NOMO-1 (cell line): ENCODE results near the gene ICA1L.
"Not testable (repeated sequence)": the region's sequence is repeated elsewhere in the genome, so short reads cannot be mapped to it uniquely, and the experiment has no call there.

Source experiments
- DNase-seq, 2 experiments: peaks; one replicate each; lab custom pipeline; 2025; ENCODE audit not compliant: unreplicated experiment in 2 of 2; lab: John Stamatoyannopoulos, UW

The ICA1L gene

DNA sequence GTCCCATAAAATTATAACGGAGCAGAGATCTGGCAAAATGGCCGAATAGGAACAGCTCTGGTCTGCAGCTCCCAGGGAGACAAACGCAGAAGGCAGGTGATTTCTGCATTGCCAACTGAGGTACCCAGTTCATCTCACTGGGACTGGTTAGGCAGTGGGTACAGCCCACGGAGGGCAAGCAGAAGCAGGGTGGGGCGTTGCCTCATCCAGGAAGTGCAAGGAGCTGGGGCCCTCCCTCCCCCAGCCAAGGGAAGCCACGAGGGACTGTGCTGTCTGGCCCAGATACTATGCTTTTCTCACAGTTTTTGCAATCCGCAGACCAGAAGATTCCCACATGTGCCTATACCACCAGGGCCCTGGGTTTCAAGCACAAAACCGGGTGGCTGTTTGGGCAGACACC is 22.8 kb downstream of the ICA1L start:
- peak; percentile 50 to 64 for DNase-seq

DNA sequence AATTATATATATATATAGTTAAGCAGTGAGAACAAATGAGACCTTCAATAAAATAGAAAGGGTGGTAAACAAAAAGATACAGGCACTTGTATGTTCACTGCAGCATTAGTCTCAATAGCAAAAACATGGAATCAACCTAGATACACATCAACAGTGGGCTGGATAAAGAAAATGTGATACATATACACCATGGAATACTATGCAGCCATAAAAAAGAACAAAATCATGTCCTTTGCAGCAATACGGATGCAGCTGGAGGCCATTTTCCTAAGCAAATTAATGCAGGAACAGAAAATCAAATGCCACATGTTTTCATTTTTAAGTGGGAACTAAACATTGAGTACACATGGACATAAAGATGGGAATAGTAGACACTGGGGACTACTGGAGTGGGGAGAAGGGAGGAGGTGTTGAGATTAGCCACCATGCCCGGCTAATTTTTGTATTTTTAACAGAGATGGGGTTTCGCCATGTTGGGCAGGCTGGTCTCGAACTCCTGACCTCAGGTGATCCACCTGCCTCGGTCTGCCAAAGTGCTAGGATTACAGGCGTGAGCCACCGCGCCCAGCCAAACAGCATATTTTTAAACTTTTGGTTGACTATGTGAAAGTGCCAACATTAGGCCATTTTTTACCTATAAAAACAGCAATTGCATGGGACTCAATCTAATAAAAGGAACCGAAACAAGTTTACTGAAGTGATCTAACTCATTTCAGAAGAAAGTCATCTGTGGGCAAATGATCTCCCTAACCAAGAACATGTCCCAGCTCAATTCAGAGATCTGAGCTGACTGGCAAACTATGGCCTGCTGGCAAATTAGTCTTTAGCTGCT is 23.7 kb downstream of the ICA1L start:
- peak; percentile 16 to 84 for DNase-seq

DNA sequence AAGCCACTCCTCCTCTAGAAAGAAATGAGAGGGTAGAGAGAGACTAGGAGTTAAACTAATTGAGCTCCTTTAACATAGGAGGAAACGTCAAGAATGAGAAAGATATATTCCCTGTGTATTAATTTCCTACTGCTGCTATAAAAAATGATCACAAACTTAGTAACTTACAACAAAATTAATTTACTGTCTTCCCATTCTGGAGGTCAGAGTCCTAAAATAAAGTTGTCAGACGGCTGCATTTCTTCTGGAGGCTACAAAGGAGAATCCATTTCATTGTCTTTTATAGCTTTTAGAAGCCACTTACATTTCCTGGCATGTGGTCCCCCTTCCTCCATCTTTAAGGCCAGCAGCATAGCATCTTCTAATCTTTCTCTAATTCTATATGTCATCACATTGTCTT is 26.9 kb downstream of the ICA1L start:
- DNase-seq = no peak

DNA sequence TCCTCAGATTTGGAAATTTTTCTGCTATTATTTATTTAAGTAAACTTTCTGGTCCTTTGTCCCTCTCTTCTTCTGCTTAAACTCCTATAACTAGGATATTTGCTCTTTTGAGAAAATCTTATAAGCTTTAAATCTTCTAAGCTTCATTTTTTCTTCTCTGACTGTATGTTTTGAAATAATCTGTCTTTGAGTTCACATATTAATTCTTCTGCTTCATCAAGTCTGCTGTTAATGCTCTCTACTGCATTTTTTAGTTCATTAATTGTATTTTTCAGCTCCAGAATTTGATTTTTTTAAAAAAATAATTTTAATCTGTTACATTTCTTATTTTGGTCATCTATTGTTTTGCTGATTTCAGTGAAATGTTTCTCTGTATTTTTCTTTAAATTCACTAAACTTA is 28.9 kb downstream of the ICA1L start:
- no peak for DNase-seq

DNA sequence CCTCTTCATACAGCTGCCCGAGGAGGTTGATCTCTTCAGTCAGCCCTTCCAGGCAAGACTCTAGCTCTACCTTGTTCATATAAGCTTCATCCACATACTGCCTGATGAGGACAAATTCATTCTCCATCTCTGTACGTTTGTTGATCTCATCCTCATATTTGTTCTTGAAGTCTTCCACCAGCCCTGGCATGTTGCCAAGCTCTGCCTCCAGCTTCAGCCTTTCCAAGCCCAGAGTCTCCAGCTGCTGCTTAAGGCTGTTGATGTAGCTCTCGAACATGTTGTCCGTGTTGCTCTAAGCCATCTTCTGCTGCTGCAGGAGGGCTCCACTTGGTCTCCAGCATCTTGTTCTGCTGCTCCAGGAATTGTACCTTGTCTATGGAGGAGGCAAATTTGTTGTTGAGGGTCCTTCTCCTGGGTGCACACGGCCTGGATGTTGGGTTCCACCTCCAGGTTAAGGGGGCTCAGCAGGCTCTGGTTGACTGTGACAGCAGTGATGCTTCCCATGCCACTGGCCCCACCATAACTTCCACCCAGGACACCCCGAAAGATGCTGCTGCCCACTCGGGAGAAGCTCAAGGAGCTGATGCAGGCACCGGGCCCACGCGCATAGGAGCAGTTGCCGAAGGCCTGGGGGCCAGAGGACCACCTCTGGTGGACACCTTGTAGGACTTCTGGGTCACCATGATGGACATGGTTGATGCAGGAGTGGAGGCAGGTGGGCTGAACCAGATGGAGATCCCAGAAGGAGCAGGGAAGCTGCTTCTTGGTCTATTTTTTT is 30.3 kb downstream of the ICA1L start:
- DNase-seq = no peak

DNA sequence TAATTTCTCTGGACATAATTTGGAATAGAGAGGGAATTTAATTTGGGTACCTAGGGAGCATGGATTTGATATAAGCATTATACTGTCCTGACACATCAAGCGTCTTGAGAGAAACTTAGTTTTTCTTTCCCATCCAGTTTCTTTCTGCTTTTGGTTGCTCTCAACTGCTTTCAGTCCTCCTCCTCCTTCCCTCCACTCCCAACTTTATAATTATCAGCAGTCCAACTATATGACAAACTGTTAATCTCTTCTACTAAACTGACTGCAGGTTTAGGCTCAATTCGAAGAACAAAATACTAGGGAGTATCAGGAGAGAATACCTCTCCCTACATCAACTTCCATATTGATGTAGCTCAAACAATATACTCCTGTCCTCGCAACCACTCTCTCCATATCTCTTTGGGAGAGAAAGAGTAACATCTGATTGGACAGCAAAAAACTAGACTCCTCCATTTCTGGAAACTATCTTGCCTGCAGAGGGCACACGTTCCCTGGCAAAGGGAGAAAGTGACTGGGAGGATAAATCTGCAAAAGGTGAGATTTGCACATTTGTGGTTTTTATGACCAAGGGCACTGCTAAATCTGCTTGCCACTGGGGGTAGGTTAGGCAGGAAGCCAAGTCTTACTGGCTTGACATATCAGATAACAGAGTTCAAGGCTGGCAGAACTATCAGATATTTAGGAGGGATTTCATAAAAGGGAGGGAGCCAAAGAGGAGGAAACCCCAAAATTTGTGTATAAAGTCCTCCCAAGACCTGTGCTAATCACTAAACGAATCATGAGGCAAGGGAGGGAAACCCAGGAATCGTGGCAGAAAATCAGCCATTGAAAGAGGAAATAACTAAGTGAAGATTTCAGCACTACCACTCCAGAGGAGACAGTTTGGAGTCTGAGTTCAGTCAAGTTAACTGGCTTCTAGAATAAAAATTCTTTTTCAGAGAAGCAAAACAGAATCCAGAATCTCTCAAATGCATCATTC is 40.0 kb downstream of the ICA1L start:
- peak; percentile 52 to 71 for DNase-seq

DNA sequence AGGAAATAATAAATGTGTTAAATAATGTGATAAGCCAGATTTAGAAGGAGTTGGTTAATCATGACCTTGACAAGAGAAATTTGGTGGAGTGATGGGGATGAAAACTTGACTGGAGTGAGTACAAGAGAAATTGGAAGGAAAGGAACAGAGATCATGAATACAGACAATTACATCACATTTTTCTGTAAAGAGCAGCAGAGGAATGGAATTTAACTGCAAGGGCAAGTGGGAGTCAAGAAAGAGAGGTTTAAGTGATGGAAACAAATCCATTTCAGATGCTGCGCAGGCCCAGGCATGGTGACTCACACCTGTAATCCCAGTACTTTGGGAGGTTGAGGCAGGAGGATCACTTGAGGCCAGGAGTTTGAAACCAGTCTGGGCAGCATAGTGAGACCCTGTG is 46.7 kb downstream of the ICA1L start:
- no peak for DNase-seq

DNA sequence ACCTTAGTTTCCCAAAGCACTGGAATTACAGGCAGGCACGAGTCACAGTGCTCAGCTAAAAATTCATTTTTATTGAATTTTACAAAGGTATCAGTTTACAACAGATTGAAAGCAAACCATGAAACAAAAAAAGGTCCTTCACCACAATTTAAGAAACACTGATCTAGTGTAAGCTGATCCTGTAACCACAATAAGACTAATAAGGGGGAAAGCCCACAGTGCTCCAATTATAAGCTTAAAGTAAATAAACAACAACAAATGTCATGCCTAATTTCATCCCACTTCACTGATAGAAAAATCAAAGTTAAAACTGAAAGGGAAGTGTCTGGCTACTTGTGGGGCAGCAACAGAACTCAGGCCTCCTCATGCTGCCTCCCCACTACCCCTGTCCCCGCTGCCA is 49.2 kb downstream of the ICA1L start:
- DNase-seq = no peak

DNA sequence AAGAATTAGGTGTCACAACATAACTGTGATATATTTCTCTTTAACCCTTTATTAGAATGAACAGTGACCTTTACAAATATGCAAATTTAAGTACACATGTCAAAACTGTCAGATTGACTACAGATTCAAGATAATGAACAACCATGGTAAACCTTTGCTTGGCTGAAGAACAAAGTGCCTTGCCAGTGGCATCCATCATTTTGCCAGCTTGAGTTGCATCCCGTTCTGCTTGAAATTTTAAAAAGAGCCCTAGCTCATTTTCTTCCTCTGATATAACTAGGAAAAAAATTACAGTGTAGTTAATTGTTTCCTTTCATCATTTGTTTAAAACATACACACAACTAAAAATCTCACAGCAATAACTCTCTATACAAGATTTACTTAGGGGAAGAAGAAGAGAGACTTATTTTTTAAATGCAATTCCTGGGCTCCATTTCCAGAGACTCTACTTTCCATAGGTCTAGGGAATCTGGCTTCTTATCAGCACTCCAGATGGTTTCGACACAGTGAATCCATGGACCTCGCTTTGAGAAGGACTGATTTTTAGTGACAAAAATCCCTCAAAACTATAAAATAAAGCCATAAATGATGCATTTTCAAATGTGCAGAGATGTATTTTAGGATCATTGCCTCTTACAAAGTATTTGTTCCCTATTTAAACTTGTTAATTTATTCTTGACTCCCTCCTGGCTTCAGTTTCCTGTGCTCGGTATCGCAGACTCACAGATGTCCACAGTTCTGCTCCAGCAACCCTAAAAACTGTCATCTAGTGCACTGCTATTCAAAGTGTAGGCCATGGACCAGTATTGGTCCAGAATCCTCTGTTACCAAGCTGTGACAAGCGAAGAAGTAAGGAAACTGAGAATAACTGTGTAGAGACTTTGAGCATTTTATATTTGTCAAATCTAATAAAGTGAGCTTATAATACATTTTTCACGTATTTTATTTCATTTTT is 50.1 kb downstream of the ICA1L start:
- DNase-seq = no peak

DNA sequence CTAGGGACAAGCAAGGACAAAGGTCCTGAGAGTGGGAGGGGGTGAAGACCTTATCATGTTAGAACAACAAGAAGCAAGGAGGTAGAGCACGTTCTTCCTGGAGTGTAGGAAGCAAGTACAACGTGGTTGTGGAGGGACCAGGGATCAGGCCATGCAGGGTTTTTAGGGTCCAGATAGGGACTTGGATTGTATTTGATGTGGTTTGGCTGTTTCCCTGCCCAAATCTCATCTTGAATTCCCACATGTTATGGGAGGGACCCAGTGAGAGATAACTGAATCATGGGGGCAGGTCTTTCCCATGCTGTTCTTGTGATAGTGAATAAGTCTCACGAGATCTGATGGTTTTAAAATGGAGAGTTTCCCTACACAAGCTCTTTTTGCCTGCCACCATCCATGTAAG is 53.2 kb downstream of the ICA1L start:
- no peak for DNase-seq

DNA sequence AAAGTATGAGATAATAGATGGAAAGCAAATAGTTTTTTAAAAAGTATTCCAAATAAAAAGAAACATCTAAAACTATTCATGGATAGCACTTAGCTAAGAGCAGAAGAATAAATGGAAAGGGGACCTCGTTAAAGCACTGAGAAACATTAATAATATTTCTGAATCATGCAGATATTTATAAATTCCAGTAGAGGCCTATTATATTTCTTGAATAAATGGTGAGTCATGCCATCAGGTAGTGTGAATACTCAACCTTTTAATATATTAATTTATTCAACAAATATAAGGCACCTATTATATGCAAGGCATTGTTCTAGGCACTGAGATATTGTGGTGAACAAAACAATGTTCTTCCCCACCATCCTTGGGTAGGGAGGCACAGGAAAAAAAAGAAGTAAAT is 53.8 kb downstream of the ICA1L start:
- DNase-seq = no peak

DNA sequence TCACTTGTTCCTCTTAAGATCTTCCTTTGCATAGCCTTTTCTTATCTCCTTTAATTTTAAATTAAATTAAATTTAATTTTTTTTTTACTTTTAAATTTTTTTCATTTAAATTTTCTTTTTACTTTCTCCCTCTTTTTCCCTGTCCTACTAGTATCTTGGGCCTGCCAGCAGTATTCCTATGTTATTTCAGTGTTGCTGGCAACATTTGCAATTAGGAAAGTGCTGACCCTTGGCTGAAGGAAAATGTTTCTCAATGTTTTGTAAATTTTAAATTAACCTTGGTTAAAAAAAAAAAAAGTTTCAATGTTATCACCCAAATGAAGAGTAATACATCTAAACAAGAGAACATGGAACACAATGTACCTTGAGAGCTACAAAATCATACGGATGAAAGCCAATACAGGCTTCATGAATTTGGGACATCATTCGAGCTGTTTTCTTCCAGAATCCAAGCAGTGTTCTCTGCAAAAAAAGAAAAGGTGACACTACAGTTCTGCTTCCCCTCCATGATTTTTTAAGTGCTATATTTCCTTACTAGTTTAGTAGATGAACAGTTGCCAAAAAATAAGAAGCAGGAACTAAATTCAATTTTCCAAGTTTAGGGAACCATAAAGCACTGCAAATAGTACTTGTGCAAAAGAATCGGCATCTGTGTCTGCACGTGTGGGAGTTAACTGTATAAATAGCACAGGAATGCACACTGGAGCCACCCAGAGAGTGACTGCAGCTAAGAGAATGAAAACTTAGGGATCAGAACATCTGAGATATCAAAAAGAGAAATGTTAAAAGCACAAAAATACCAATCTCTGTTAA is 55.8 kb downstream of the ICA1L start:
- no peak for DNase-seq

DNA sequence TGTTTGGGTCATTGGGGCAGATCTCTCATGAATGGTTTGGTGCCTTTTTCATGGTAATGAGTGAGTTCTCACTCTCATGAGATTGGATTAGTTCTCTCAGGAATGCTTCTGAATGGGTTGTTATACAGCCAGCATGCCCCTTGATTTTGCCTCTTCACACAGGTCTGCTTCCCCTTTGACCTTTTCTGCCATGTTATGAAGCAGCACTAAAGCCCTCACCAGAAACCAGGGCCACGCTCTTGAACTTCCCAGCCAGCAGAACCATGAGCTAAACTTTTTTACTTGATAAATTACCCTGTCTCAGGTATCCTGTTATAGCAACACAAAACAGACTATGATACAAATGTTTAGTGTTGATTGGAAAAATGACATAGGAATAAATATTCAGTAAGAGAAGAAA is 57.3 kb downstream of the ICA1L start:
- no peak for DNase-seq

DNA sequence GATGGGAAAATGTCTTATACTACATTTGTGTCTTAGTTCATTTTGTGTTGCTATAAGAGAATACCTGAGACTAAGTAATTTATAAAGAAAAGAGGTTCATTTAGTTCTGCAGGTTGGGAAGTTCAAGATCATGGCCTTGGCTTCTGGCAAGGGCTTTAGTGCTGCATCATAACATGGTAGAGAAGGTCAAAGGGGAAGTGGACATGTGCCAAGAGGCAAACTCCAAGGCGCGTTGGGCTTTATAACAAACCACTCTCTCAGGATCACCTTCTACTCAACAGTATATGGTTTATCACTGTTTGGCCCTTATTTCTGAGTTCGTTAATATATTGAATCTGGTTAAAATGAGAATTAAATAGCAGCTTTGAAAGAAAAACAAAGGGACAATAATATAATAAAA is 58.2 kb downstream of the ICA1L start:
- DNase-seq = no peak

DNA sequence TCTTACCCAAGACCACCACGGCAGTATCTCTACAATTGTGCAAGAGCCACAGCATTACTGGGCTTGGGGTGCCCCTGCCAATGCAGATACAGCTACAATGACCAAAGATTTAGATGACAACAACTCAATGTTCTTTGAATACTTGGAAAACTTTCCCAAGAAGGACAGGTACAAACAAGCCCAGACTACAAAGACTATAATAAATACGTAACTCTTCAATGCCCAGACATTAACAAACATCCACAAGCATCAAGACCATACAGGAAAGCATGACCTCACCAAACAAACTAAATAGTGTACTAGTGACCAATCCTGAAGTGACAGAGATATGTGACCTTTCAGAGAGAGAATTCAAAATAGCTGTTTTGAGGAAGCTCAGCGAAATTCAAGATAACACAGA is 62.8 kb downstream of the ICA1L start:
- no peak for DNase-seq

DNA sequence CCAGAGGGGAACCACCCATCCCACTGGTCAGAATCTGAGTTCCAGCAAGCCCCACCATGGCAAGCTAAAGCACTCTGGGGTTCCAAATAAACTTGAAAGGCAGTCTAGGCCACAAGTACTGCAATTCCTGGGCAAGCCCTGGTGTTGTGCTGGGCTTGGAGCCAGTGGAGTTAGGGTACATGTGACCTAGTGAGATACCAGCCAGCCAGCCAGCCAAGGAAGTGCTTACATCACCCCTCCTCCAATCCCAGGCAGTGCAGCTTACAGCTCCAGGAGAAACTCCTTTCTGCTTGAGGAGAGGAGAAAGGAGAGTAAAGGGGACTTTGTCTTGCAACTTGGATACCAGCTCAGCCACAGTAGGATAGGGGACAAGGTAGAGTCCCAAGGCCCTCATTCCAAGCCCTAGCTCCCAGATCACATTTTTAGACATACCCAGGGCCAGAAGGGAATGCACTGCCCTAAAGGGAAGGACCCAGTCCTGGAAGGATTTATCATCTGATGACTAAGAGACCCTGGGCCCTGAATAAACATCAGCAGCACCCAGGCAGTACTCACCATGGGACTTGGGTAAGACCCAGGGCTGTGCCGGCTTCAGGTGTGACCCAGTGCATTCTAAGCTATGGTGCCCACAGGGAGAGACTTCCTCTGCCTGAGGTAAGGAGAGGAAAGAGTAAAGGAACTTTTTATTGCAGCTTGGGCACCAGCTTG is 64.0 kb downstream of the ICA1L start:
- not testable (repeated sequence) for DNase-seq

DNA sequence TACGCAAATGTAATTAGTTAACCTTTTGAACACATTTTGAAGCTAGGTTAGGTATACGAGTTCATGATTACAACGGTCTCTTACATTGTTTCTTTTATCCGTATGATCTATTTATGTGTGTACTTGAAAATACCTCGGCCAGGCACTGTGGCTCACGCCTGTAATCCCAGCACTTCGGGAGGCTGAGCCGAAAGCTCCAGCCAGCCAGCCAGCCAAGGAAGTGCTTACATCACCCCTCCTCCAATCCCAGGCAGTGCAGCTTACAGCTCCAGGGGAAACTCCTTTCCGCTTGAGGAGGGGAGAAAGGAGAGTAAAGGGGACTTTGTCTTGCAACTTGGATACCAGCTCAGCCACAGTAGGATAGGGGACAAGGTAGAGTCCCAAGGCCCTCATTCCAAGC is 65.7 kb downstream of the ICA1L start:
- DNase-seq = not testable (repeated sequence)

DNA sequence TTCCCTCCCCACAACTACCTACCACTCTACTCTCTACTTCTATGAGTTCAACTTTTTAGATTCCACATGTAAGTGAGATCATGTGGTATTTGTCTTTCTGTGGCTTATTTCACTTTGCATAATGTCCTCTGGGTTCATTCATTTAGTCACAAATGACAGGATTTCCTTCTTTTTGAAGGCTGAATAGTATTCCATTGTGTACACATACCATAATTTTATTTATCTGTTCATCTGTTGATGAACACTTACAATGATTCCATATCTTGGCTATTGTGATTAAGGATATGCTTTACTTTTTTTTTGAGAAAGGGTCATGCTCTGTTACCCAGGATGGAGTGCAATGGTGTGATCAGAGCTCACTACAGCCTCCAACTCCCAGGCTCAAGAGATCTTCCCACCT is 73.6 kb downstream of the ICA1L start:
- no peak for DNase-seq
